ENCODE data around the gene TMED1.

- TF ChIP-seq POLR2A (IDR thresholded peaks at IDR 0.05) (no peak), CTCF (IDR thresholded peaks at IDR 0.05) (no peak)
Observed at GRCh38 chr19:10817291-10818038, 18.5 kb downstream of the TMED1 start.

Data from breast epithelium (tissue), 3 donors.